IMR-90 (cell line): Measurements from ENCODE around the gene SLC24A3. TPM values are rescaled to one million over a fixed set of nuclear protein-coding genes. Genes with fewer than 3 reads are reported as not detected.

Experiments
- ATAC-seq: fragments of 200-7000 bp; cut with Tn5 transposase; 2 replicates; pipeline ENCODE4 v1.9.1; 2020; ENCODE audit warnings: low read depth, mild to moderate bottlenecking, moderate library complexity
- BruUV-seq: library from RNA; stranded (reverse); fragments of 400-500 nt; replicated peaks from 2 replicates; lab custom pipeline; 2021; lab: Mats Ljungman, UMichigan
- CTCF ChIA-PET: fragments of 300-600 bp; formaldehyde crosslinking; extraction: SDS; loops from one replicate; lab custom pipeline; 2021; ENCODE audit warnings: antibody characterized with exemption; lab: Yijun Ruan, JAX
- POLR2A ChIA-PET: fragments of 300-600 bp; sonication (Branson Sonifier 250); formaldehyde crosslinking; loops from one replicate; lab custom pipeline; 2022; ENCODE audit warnings: antibody characterized with exemption; ENCODE audit not compliant: unreplicated experiment; lab: Charles Lee
- DNase-seq: peaks from one replicate; pipeline ENCODE4 v3.0.0; 2013
- H2AFZ ChIP-seq: replicated peaks from 2 replicates; pipeline ENCODE3; 2013; ENCODE audit warnings: low read length, mild to moderate bottlenecking; ENCODE audit not compliant: poor library complexity
- H2AK5ac ChIP-seq: 2 replicates; pipeline ENCODE4 v1.6.1; 2013; ENCODE audit warnings: low read depth, low read length, inconsistent platforms
- H2AK9ac ChIP-seq: replicated peaks from 2 replicates; pipeline ENCODE3; 2013; ENCODE audit warnings: mild to moderate bottlenecking, low read depth, low read length, moderate library complexity; ENCODE audit not compliant: poor library complexity
- H2BK120ac ChIP-seq: 2 replicates; pipeline ENCODE4 v1.6.1; 2013; ENCODE audit warnings: low read depth, low read length, inconsistent platforms
- H2BK15ac ChIP-seq: 3 replicates; pipeline ENCODE4 v1.6.1; 2013; ENCODE audit warnings: low read depth, low read length, inconsistent platforms
- H2BK20ac ChIP-seq: 2 replicates; pipeline ENCODE4 v1.6.1; 2013; ENCODE audit warnings: low read depth, mild to moderate bottlenecking, inconsistent platforms, low read length, moderate library complexity
- H2BK5ac ChIP-seq: 2 replicates; pipeline ENCODE4 v1.6.1; 2013; ENCODE audit warnings: mild to moderate bottlenecking, low read depth, low read length, inconsistent platforms; ENCODE audit not compliant: poor library complexity, severe bottlenecking
- H3K14ac ChIP-seq: replicated peaks from 2 replicates; pipeline ENCODE4 v1.6.1; 2013; ENCODE audit warnings: low read depth, low read length, inconsistent platforms
- H3K18ac ChIP-seq: 2 replicates; pipeline ENCODE4 v1.6.1; 2013; ENCODE audit warnings: low read depth, low read length, control low read depth
- H3K23ac ChIP-seq: 2 replicates; pipeline ENCODE4 v1.6.1; 2013; ENCODE audit warnings: low read depth, low read length, inconsistent platforms
- H3K27ac ChIP-seq: 2 replicates; pipeline ENCODE4 v1.5.1; 2013; ENCODE audit warnings: mild to moderate bottlenecking, control low read depth, low read length; ENCODE audit not compliant: insufficient read depth
- H3K27me3 ChIP-seq: 2 replicates; pipeline ENCODE4 v1.6.1; 2013; ENCODE audit warnings: low read length; ENCODE audit not compliant: control insufficient read depth, insufficient read depth
- H3K36me3 ChIP-seq: 2 replicates; pipeline ENCODE4 v1.6.1; 2013; ENCODE audit warnings: low read length, mixed read lengths; ENCODE audit not compliant: control insufficient read depth, insufficient read depth
- H3K4ac ChIP-seq: 2 replicates; pipeline ENCODE4 v1.6.1; 2013; ENCODE audit warnings: low read depth, low read length, inconsistent platforms
- H3K4me1 ChIP-seq: 2 replicates; pipeline ENCODE4 v1.6.1; 2013; ENCODE audit warnings: low read length, mixed read lengths; ENCODE audit not compliant: control insufficient read depth, insufficient read depth
- H3K4me2 ChIP-seq: 2 replicates; pipeline ENCODE4 v1.6.1; 2013; ENCODE audit warnings: low read depth, mild to moderate bottlenecking, control low read depth, low read length, moderate library complexity
- H3K4me3 ChIP-seq: 2 replicates; pipeline ENCODE4 v1.5.1; 2013; ENCODE audit warnings: low read depth, mild to moderate bottlenecking, control low read depth, low read length, moderate library complexity; ENCODE audit not compliant: insufficient read depth
- H3K56ac ChIP-seq: 2 replicates; pipeline ENCODE4 v1.6.1; 2013; ENCODE audit warnings: low read length, inconsistent platforms; ENCODE audit not compliant: insufficient read depth; ENCODE audit errors: extremely low read depth
- H3K79me1 ChIP-seq, 2 experiments: 2 replicates each; pipeline ENCODE4 v1.6.1; 2013; ENCODE audit warnings: low read length in 2 of 2, inconsistent platforms in 1 of 2, low read depth in 1 of 2
- H3K9ac ChIP-seq: 2 replicates; pipeline ENCODE4 v1.6.1; 2013; ENCODE audit warnings: low read depth, low read length, control low read depth
- H3K9me1 ChIP-seq: 2 replicates; pipeline ENCODE4 v1.6.1; 2013; ENCODE audit warnings: low read length, inconsistent platforms; ENCODE audit not compliant: insufficient read depth
- H3K9me3 ChIP-seq: 2 replicates; pipeline ENCODE4 v1.6.1; 2013; ENCODE audit warnings: low read length; ENCODE audit not compliant: control insufficient read depth, insufficient read depth
- H4K20me1 ChIP-seq: 2 replicates; pipeline ENCODE4 v1.6.1; 2013; ENCODE audit warnings: low read length, inconsistent platforms; ENCODE audit not compliant: insufficient read depth
- H4K5ac ChIP-seq: 2 replicates; pipeline ENCODE4 v1.6.1; 2013; ENCODE audit warnings: mild to moderate bottlenecking, low read depth, low read length, control low read depth
- H4K8ac ChIP-seq, 2 experiments: 2 replicates each; pipeline ENCODE4 v1.6.1; 2013; ENCODE audit warnings: low read depth in 2 of 2, low read length in 2 of 2, control low read depth in 1 of 2, inconsistent platforms in 1 of 2
- H4K91ac ChIP-seq: 2 replicates; pipeline ENCODE4 v1.6.1; 2013; ENCODE audit warnings: low read depth, low read length, inconsistent platforms; ENCODE audit not compliant: insufficient read depth
- CEBPB ChIP-seq: IDR thresholded peaks from 2 replicates; pipeline ENCODE4 v1.6.1; 2012; ENCODE audit warnings: low read depth, low read length, improper control_type of control experiment
- ELK1 ChIP-seq: fragments of 150-350 bp; IDR thresholded peaks from 2 replicates; pipeline ENCODE4 v1.6.1; 2016; ENCODE audit warnings: low read depth, mild to moderate bottlenecking, low read length, moderate library complexity, borderline replicate concordance
- FOS ChIP-seq: fragments of 150-350 bp; IDR thresholded peaks from 2 replicates; pipeline ENCODE4 v1.6.1; 2016; ENCODE audit warnings: low read depth, low read length
- MAZ ChIP-seq: IDR thresholded peaks from 2 replicates; pipeline ENCODE4 v1.6.1; 2012; ENCODE audit warnings: low read depth, mild to moderate bottlenecking, low read length, improper control_type of control experiment, moderate library complexity, borderline replicate concordance
- NFE2L2 ChIP-seq: fragments of 150-350 bp; IDR thresholded peaks from 2 replicates; pipeline ENCODE4 v1.6.1; 2016; ENCODE audit warnings: low read depth, mild to moderate bottlenecking, low read length
- WGBS, 2 experiments: methylation state at CpG; one replicate each; pipeline versions ENCODE4 v1.1.5 to v1.1.7; 2013; ENCODE audit warnings: missing lambda C conversion rate in 2 of 2; ENCODE audit not compliant: insufficient read length in 1 of 2; ENCODE audit errors: extremely low coverage in 2 of 2; 5-methylcytosine and 5-hydroxymethylcytosine counted together
- dilution Hi-C: fragments of 300-500 bp; cut with HindIII; formaldehyde crosslinking; loops from one replicate; pipeline ENCODE4 v1.14.3; 2018; ENCODE audit warnings: low sequenced_read_pairs; ENCODE audit not compliant: unreplicated experiment
- in situ Hi-C: fragments of 300-500 bp; cut with MboI; formaldehyde crosslinking; loops from 3 replicates; pipeline ENCODE4 v1.14.3; 2019; ENCODE audit warnings: low sequenced_read_pairs, inconsistent platforms, mixed read lengths
- intact Hi-C: fragments of 100-400 bp; cut with micrococcal nuclease; formaldehyde crosslinking; loops from 2 replicates; pipeline ENCODE4 v1.10.0; 2022
- polyA plus RNA-seq, 3 experiments: library from polyadenylated mRNA; depleted of rRNA; stranded (reverse); fragments of >200 nt; gene quantifications; 2 replicates each; pipeline ENCODE4 v1.2.3, GENCODE V29; 2012; ENCODE audit warnings: low replicate concordance in 1 of 3
- total RNA-seq: library from RNA; depleted of rRNA; stranded (reverse); fragments of >200 nt; gene quantifications from 2 replicates; pipeline ENCODE4 v1.2.3, GENCODE V29; 2012

SLC24A3 gene
- total and polyA plus RNA-seq, 2 of the 4 experiments (the other 2 are of a cell fraction) = not detected

- H3K27ac ChIP-seq = no peak overlapping the region
- no peak overlapping the region for H3K4me2 ChIP-seq
- no peak overlapping the region for H2AFZ ChIP-seq
- no peaks in the 10 kb centered on the region for H3K79me1 ChIP-seq
- H3K56ac ChIP-seq = no peak overlapping the region
- no peak overlapping the region for H4K91ac ChIP-seq
- no peak overlapping the region for H3K4ac ChIP-seq
- TF ChIP-seq NFE2L2 = no peak
- no peak for TF ChIP-seq CEBPB
- TF ChIP-seq ELK1 = no peak
- no peak for TF ChIP-seq FOS
- TF ChIP-seq MAZ = no peak
- POLR2A ChIA-PET = no interaction called here
- H2BK120ac ChIP-seq = no peak overlapping the region
- intact Hi-C loops = no loop called here
- H3K9me3 ChIP-seq = peaks cover 11% of the 10 kb centered on the region; the same call in 1 of the 2 replicates
- H2AK9ac ChIP-seq = no peak overlapping the region
- in situ Hi-C loops = no loop called here
- no peak overlapping the region for H2BK5ac ChIP-seq
- DNase-seq = no peak
- no peak overlapping the region for H3K23ac ChIP-seq
- H3K14ac ChIP-seq = no peak overlapping the region
- H3K4me1 ChIP-seq = no peaks in the 10 kb centered on the region
- H3K9ac ChIP-seq = no peak overlapping the region
- CTCF ChIA-PET = no interaction called here
- dilution Hi-C loops = no loop called here
- H3K9me1 ChIP-seq = no peaks in the 10 kb centered on the region
- no peak for ATAC-seq
- H3K18ac ChIP-seq = no peak overlapping the region
- no peak overlapping the region for H4K5ac ChIP-seq
- 84% methylated on average over 11 of the region's 18 CpGs; no CpG with 5 or more reads in 1 of the 2 experiments for WGBS, 2 experiments
- no peaks in the 10 kb centered on the region for H4K20me1 ChIP-seq
- no peak overlapping the region for H2BK15ac ChIP-seq
- H2BK20ac ChIP-seq = no peak overlapping the region
- BruUV-seq = no TSS peak
- H3K36me3 ChIP-seq = no peaks in the 10 kb centered on the region
- no peak overlapping the region for H4K8ac ChIP-seq
- H3K4me3 ChIP-seq = no peak overlapping the region
- peaks cover 30% of the 10 kb centered on the region for H3K27me3 ChIP-seq
- no peak overlapping the region for H2AK5ac ChIP-seq
Observed at GRCh38 chr20:19720991-19721390, 508.5 kb downstream of the SLC24A3 start.
